Body of pancreas (tissue), 4 donors: ENCODE measurements around the gene PAK5.

ENCODE experiments used
- POLR2A ChIP-seq, 3 donors: fragments of 450-650 bp; IDR thresholded peaks; one replicate each; pipeline ENCODE4 v1.6.1; 2016; ENCODE audit warnings: antibody characterized with exemption in 3 of 3, mild to moderate bottlenecking in 2 of 3
- TF ChIP-seq, protein P1 (sequence below), 7 experiments: fragments of 450-650 bp in 4 of 7; fragments of 200-600 bp in 3 of 7; sonication (generic) in 3 of 7; IDR thresholded peaks; one replicate each; pipeline ENCODE4 v1.5.1; 2016 to 2019; ENCODE audit warnings: antibody characterized with exemption in 7 of 7

DNA sequence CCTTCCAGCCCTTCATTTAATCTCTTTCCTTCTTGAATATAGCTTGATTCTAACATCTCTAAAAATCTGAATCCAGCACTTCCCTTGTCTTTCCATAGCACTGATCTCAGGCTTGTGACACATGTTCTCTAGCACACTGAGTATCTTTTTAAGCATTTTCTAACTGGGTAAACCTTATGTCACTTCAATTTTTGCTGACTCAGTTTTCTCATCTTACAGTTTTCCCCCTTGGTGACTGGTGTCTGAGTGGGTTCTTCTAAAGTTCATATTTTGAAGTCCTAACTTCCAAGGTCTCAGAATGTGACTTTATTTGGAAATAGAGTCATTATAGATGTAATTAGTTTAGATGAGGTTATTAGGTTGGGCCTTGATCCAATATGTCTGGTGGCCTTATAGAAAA lies 153.9 kb downstream of the PAK5 start:
- TF ChIP-seq, protein P1, sequence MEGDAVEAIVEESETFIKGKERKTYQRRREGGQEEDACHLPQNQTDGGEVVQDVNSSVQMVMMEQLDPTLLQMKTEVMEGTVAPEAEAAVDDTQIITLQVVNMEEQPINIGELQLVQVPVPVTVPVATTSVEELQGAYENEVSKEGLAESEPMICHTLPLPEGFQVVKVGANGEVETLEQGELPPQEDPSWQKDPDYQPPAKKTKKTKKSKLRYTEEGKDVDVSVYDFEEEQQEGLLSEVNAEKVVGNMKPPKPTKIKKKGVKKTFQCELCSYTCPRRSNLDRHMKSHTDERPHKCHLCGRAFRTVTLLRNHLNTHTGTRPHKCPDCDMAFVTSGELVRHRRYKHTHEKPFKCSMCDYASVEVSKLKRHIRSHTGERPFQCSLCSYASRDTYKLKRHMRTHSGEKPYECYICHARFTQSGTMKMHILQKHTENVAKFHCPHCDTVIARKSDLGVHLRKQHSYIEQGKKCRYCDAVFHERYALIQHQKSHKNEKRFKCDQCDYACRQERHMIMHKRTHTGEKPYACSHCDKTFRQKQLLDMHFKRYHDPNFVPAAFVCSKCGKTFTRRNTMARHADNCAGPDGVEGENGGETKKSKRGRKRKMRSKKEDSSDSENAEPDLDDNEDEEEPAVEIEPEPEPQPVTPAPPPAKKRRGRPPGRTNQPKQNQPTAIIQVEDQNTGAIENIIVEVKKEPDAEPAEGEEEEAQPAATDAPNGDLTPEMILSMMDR (IDR thresholded peaks at IDR 0.05): no peak
- no peak for TF ChIP-seq POLR2A (IDR thresholded peaks at IDR 0.05)
